Measurements from ENCODE around the gene OPN4.
"Not testable (repeated sequence)": the region's sequence is repeated elsewhere in the genome, so short reads cannot be mapped to it uniquely, and the experiment has no call there.

The OPN4 gene, protein sequence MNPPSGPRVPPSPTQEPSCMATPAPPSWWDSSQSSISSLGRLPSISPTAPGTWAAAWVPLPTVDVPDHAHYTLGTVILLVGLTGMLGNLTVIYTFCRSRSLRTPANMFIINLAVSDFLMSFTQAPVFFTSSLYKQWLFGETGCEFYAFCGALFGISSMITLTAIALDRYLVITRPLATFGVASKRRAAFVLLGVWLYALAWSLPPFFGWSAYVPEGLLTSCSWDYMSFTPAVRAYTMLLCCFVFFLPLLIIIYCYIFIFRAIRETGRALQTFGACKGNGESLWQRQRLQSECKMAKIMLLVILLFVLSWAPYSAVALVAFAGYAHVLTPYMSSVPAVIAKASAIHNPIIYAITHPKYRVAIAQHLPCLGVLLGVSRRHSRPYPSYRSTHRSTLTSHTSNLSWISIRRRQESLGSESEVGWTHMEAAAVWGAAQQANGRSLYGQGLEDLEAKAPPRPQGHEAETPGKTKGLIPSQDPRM

DNA sequence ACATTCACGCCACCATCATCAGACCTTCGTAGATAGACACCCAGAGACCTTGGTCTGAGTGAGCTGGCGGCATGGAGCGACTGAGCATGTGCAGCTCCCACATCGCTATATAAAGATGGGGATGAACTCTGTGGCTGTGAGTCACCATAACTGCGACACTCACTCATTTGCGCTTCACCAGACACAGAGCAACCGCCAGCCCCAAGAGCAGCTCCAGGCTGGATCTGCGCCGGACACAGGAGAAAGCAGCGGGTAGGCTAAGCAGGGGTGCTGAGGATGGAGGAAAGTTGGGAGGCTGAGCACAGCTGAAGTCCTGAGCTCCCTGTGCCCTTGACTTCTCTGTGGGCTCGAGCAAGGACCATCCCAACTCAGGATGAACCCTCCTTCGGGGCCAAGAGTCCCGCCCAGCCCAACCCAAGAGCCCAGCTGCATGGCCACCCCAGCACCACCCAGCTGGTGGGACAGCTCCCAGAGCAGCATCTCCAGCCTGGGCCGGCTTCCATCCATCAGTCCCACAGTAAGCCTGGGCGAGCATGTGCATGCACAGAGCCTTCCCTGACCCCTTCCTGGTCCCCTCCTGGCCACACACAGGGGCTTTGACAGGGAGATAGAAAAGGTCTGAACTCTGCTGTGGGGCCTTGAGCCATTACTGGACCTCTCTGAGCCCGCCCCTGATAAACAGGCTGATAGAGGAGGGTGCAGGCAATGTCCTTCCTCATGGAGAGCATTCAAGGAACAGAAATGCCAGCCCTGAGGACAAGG is at the start of gene OPN4:
Gene OPN4, plus strand, starts transcription at position 137 of the 762 bp plus-strand sequence. Its CDS starts 237 bp downstream, at position 374.
- DNase-seq, result no peak

DNA sequence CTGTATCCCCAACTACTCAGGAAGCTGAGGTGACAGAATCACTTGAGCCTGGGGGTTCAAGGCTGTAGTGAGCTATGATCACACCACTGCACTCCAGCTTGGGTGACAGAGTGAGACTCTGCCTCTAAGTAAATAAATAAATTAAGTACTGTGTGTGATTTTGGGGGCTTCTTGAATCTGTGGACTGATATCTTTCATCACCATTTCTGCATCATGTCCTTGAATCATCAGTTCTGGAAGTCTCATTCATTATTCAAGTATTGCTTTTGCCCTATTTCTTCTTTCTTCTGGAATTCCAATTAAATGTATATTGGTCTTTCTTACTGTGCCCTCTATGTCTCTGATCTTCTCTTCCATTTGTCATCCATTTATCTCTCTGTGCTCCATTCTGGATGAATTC is 46.7 kb upstream of the OPN4 start:
- DNase-seq, result no peak

DNA sequence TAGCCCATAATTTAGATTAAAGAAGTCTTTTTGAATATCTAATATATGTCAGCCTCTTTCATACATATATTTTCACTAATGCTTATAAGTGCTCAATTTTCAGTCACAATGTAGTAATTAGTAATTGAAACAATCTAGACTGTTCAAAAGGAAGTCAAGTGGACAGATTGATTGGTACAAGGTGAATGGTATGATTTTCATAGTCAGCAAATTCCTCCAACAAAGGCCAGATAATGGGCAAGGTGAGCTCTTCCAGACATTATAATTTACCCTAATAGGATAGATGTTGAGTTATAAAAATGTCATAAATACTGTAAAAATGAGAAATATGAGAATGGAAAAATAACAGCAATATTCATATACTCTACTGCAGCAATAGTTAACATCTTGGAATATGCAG is 44.4 kb upstream of the OPN4 start:
- DNase-seq, result no peak

DNA sequence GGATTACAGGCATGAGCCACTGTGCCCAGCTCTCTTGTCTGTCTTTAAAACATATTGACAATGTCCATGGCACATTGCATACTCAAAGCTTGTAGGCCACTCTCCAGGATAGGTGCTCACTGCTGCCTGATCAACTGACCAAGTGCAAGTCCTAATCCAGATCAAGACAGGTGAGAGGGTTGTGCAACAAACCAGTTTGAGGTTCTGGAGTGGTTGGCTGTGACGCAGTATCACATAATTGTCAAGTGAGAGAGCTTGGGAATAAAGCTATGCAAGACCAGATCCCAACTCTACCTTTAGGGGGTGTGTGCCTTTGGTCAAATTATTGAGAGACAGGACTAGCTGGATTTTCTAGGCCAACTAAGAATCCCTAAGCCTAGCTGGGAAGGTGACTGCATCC is 43.0 kb upstream of the OPN4 start:
- no peak for DNase-seq

DNA sequence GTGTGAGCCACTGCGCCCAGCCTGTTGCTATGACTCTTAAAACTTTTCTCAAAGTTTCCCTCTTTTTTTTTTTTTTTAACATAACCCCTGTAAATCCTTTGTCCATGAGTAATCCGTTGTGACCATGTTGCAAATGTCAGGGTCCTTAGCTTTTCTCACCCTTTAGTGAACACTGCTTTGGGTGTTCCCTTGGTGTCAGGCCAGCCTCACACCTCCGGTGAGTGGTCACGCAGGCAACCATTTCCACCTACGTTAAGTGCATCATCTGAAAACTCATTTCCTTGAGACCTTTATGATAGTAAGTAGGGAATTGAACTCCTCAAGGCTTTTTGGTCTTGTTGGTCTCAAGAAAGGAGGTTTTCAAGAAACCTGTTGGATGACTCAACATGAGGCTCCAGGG is 41.3 kb upstream of the OPN4 start:
- DNase-seq, result no peak

DNA sequence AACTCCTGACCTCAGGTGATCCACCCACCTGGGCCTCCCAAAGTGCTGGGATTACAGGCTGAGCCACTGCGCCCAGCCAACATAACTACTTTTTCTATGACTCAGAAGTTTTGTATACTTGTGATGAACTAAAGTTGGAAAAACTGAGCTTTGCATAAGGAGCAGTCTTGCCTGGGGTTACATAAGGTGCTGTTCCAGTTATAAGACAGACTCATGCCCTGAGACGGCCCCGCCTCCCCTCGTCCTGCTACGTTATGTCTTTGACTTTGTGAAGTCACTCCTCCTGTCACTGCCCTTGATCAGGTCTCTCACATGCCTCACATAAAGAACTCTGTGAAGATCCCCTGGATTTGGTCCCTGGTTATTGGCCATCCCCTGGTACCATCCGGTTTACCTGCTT is 40.4 kb upstream of the OPN4 start:
- no peak for DNase-seq

DNA sequence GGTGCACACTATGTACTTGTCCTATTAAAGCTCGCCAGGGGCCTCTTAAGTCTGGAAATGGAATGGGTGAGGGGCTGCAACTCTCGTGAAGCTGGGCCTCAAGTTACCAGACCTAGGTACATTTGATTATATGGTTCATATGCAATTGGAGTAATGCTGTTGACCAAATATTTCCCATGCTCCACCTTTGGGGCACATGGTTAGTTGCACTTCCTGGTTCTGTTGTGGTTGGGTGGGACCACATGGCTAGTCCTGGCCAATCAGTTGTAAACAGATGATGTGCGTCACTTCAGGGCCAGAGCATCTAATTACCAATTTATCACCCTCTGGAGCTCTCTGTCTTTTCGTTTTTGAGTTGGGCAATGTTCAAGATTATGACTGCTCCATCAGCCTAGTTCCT is 39.5 kb upstream of the OPN4 start:
- no peak for DNase-seq

DNA sequence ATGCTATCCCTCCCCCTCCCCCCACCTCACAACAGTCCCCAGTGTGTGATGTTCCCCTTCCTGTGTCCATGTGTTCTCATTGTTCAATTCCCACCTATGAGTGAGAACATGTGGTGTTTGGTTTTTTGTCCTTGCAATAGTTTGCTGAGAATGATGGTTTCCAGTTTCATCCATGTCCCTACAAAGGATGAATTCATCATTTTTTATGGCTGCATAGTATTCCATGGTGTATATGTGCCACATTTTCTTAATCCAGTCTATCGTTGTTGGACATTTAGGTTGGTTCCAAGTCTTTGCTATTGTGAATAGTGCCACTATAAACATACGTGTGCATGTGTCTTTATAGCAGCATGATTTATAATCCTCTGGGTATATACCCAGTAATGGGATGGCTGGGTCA is 37.1 kb upstream of the OPN4 start:
- not testable (repeated sequence) for DNase-seq

DNA sequence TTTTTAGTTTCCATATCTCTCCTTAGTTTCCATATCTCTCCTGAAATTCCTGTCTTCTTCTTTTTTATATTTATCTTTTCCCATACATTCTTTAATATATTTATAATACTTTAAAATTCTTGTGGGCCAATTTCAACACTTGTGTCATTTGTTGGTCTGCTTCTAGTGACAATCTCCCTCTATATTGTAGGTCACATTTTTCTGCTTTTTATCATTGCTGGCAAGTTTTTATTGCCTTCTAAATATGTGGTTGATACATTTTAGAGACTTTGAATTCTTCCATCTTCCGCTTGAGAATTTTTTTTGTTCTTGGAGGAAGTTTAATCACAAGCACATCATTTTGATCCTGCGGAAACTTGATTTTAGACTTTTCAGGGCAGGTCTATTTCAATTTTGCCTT is 26.0 kb upstream of the OPN4 start:
- DNase-seq, result no peak

DNA sequence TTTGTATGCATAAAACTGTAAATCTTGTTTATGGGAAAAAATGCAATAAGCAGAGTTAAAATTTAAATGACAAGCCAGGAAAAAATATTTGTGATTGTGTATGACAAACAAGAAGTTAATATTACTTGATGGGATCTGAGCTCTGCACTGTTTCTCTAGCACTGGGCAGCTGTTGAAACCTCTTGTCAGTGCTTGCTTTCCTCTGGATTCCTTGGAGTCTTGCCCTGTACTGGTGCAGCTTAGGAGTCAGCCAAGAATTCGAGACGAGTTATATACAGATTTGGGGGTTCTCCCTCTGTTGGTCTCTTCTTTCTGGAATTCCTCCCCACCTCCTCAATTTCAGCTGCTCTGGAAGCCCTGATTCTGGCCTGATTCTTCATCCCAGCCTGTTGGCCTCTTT is 24.3 kb upstream of the OPN4 start:
- DNase-seq, result no peak

DNA sequence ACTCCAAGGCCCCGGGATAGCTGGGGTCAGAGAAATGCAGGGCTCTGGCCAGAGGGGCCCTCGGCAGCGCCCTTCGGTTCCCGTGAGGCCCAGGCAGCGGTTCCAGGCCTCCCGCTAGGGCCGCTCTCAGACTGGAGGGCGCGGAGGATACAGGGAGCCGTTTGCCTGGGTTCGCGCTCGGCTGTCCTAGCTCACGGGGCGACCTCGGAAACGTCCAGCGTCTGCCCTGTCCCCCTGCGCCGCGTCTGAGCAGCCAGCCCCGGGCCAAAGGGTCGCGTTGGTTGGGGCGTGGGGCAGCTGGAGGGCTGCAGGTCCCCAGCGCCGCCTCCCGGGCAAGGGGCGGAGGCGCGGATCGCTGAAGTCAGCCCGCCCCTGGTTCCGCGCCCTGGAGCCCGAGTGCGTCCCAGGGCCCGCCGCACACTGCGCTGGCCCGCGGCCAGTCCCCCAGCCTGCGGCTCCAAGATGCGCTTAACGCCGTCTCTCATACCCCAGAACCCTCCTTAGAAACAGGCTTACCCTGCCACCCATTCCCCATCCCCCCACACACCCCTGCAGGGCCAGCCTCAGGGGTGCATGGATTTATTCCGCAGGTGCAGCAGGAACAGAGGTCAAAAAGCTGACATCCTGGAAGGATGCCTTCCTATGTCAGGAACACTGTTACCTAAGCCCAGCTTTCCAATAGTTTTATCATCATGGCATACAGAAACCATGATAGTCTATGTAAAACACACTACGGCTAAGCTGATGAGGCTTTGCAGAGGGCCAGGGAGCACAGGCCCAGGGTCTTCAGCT is 22.1 kb upstream of the OPN4 start:
- DNase-seq, result no peak

DNA sequence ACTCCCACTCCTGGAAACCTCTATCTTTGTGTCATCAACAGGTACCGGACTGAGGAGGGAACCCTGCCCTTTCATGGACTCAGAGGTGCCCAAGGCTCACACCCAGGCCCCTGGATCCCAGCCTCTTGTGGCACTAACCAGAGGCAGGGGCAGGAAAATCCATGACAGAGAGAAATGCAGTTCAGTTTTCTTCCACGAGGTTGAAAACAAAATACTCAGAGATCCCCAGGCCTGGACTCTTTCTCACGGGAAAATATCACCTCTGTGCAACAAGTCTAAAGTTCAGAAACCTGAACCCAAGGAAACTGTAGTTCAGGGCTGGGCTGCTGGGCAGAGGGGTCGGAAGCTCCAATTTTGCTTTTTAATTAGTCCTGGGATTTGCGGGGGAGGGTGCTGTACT is 21.4 kb upstream of the OPN4 start:
- DNase-seq, result no peak

DNA sequence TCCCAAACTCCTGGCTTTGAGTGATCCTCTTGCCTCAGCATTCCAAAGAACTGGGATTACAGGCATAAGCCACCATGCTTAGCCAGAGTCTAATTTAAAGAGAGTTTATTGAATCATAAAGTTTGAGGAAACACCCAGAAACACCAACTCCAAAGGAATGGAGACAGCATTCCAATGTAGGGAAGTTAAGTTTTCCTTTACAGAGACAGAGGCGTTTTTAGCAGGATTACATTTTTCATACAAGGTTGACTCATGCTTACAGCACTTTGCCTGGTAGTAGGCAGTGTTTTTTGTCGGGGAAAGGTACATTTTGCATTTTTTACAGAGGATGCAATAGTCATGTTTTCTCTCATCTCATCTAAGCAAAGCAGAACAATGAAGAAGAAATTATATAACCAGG is 18.9 kb upstream of the OPN4 start:
- no peak for DNase-seq

DNA sequence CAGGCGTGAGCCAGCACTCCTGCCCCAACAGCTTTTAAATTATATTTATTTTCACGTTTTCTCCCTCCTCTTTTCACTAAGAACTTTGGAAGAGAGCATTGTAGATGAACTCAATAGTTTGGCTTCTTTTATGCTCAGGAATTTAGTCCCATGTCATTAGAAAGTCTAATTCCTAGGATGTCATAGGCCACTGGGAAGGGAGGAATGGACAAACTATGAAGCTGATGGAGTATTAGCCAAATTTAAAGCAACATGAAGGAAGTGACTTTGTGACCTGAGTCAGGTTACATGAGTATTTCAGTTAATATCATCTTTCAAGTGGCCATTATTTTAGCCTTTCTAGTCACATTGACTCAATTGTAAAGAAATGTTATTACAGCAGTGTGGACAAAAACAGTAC is 18.0 kb upstream of the OPN4 start:
- DNase-seq, result no peak

DNA sequence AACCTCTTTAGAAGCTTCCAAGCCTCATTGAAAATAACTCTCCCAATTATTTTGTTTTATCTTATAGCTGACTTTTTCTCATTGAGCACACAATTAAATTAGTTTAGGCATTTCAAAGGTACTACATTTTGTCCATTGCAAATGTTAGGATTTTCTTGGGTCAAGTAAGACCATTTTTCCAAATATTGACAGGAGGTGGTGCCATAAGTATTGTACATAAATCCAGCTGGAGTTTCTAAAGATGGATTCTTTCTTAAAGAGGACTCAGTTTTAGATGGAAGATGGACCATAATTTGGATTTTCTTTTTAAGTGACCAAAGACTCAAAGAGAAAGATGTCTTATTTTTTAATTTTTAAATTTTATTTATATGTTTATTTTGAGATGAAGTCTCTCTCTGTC is 12.3 kb upstream of the OPN4 start:
- DNase-seq, result no peak

DNA sequence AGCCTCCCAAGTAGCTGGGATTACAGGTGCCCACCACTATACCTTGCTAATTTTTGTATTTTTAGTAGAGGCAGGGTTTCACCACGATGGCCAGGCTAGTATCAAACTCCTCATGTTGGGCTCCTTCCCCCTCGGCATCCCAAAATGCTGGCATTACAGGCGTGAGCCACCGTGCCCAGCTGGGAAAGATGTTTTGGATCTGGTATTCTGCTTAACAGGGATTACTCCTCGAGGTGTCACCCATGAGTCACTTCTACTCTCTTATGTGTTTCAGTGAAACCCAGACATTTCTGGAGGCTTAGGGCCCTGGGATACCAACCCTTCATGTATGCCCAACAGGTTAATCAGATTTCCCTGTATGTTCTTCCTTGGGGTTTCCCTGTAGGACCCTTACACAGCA is 11.8 kb upstream of the OPN4 start:
- DNase-seq, result no peak

DNA sequence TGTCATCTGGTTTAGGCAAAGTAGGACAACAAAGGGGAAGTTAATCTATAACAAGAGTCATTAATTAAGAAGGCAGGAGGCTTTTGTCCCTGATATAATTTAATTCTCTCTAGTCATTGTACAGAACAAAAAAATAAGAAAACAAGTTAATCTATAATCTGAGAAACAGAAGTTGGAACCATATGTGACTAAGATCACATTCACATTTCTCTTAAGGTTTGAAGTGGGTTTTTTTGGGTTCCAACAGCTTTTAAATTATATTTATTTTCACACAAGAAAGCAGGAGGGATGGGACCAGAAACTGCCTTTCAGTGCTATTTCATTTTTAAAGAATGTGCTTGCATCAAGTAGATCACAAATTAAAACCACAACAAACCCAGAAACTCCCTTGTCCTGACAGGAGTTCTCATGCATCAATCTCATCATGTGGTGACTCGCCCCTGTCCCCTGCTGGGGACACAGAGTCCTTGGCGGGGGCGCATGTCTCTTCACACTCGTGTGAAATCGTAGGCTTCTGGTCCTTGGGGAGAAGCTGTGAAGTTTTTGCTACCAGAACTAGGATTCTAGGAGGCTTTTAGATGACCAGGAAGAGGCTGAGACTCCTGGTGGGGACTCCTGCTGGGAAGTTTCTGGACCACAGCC is 10.1 kb upstream of the OPN4 start:
- DNase-seq, result no peak

DNA sequence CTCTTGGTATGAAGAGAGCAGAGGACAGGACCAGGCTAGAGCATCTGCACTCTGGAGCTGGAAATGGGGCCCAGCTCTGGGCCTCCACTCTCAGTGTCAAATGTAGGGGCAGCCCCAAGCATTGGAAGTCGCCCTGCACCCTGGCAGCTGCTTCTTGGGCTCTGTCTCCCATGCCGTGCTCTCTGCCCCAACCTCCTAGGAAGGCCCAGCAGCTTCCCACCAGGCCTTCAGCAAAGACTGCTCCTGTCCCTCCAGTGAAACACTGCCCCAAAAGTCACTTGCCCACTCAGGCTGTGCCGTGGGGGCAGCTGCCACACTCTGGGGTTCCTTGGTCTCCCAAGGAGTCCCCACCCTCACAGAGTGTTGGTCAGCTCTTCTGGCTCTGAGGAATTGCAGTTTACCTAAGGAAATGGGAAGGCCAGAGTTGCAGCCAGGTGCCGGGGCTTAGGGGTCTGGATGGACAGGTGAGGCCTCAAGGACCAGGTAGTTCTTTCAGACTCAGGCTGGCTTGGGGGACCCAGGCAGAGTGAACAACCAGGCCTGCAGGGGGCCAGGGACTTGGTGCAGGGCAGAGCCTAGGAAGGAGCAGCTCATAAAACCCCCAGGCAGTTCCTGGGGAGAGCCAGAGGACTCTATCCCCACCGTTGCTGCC is 9.4 kb upstream of the OPN4 start:
- DNase-seq, result no peak

DNA sequence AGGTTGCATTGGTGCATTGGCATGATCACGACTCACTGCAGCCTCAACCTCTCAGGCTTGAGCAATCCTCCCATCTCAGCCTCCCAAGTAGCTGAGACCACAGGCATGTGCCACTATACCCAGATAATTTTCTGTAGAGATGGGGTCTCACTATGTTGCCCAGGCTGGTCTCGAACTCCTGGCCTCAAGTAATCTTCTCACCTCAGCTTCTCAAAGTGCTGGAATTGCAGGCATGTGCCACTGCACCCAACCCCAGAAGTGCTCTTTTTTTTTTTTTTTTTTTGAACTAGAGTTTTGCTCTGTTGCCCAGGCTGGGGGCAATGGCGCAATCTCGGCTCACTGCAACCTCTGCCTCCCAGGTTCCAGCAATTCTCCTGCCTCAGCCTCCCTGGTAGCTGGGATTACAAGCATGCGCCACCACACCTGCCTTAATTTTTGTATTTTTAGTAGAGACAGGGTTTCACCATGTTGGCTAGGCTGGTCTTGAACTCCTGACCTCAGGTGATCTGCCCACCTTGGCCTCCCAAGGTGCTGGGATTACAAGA is 8.7 kb upstream of the OPN4 start:
- DNase-seq, result not testable (repeated sequence)

DNA sequence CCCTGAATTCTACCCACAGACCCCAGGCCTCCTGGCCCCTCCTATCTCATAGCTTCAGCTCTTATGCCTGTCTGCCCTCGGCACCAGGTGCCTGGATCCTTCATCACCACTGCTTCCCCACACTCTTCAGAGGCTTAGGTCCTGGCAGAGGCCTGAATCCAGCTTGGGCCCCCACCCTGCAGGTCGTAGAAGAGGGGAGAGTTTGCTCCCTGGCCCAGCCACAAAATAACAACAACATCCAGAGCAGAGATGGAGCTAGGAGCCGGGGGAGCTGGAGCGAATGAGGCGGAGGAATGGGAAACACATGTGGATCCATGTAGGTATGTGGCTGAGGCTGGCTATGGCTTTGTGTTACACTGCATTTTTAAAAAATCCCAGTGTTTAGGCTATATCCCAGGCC is 7.8 kb upstream of the OPN4 start:
- no peak for DNase-seq

DNA sequence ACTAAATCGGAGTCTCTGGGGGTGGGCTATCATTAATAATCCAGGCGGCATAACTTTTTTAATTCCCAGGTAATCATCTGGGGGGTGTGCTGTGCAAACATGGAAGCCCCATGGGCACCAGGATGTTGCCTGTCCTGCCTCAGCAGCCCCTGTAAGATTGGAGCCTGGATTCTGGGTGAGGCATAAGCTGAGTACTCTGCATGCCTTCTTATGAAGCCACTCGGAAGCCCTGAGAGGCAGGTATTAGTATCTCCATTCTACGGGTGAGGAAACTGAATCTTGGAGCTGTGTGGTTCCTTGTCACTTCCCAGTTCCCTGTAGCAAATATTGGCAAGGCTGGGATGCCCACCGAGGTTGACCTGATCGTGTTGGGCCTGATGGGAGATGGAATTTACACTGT is 7.4 kb upstream of the OPN4 start:
- no peak for DNase-seq
